HepG2 (cell line): Measurements from ENCODE around the gene DNAJC18. TPM values are rescaled to one million over a fixed set of nuclear protein-coding genes. Genes with fewer than 3 reads are reported as not detected.
A peak's percentile ranks its signal among the peaks of the same experiment; 100 is the strongest.

Source experiments
- ETV5 ChIP-seq: IDR thresholded peaks from 2 replicates; pipeline ENCODE4 v1.6.1; 2018; ENCODE audit warnings: missing biosample characterization, missing genetic modification reagents, inconsistent platforms, borderline replicate concordance
- FOXO4 ChIP-seq: sonication (generic); formaldehyde crosslinking; conservative IDR thresholded peaks from 2 replicates; pipeline ENCODE4 v1.8.1; 2023; ENCODE audit warnings: missing genetic modification reagents
- HNRNPL ChIP-seq: fragments of 200-400 bp; formaldehyde crosslinking; IDR thresholded peaks from 2 replicates; pipeline ENCODE4 v1.6.1; 2017; ENCODE audit warnings: mild to moderate bottlenecking, low read depth, low read length
- KDM4B ChIP-seq: sonication (generic); formaldehyde crosslinking; IDR thresholded peaks from 2 replicates; pipeline ENCODE4 v1.4.0; 2020; ENCODE audit warnings: missing genetic modification reagents
- MEF2D ChIP-seq: sonication (generic); formaldehyde crosslinking; IDR thresholded peaks from 2 replicates; pipeline ENCODE4 v1.5.1; 2020; ENCODE audit warnings: mild to moderate bottlenecking, missing genetic modification reagents
- MEIS2 ChIP-seq: sonication (generic); formaldehyde crosslinking; IDR thresholded peaks from 2 replicates; pipeline ENCODE4 v1.9.0; 2021; ENCODE audit warnings: mild to moderate bottlenecking, missing genetic modification reagents
- MLLT10 ChIP-seq: sonication (generic); formaldehyde crosslinking; IDR thresholded peaks from 2 replicates; pipeline ENCODE4 v1.4.0; 2020; ENCODE audit warnings: missing genetic modification reagents
- NCOA1 ChIP-seq: sonication (generic); formaldehyde crosslinking; IDR thresholded peaks from 2 replicates; pipeline ENCODE4 v1.9.0; 2021; ENCODE audit warnings: missing genetic modification reagents
- NR1H2 ChIP-seq: sonication (generic); formaldehyde crosslinking; IDR thresholded peaks from 2 replicates; pipeline ENCODE4 v1.8.1; 2022; ENCODE audit warnings: low read depth, missing genetic modification reagents, borderline replicate concordance
- PATZ1 ChIP-seq: sonication (generic); formaldehyde crosslinking; IDR thresholded peaks from 2 replicates; pipeline ENCODE4 v1.4.0; 2020; ENCODE audit warnings: missing genetic modification reagents
- PITX1 ChIP-seq: sonication (generic); formaldehyde crosslinking; IDR thresholded peaks from 2 replicates; pipeline ENCODE4 v1.5.1; 2020; ENCODE audit warnings: mild to moderate bottlenecking, missing genetic modification reagents
- POLR2AphosphoS5 ChIP-seq: IDR thresholded peaks from 2 replicates; pipeline ENCODE4 v1.6.1; 2012; ENCODE audit warnings: low read depth, low read length
- ZBTB26 ChIP-seq: IDR thresholded peaks from 2 replicates; pipeline ENCODE4 v1.6.1; 2016; ENCODE audit warnings: missing compliant biosample characterization, missing genetic modification reagents, borderline replicate concordance
- ZBTB38 ChIP-seq: sonication (generic); formaldehyde crosslinking; IDR thresholded peaks from 2 replicates; pipeline ENCODE4 v1.5.1; 2020; ENCODE audit warnings: mild to moderate bottlenecking, missing genetic modification reagents
- ZBTB42 ChIP-seq: sonication (generic); formaldehyde crosslinking; IDR thresholded peaks from 2 replicates; pipeline ENCODE4 v1.5.0; 2020; ENCODE audit warnings: mild to moderate bottlenecking, missing genetic modification reagents
- ZBTB7A ChIP-seq: sonication (generic); formaldehyde crosslinking; IDR thresholded peaks from 2 replicates; pipeline ENCODE4 v1.8.0; 2022; ENCODE audit warnings: mild to moderate bottlenecking, missing genetic modification reagents
- ZNF143 ChIP-seq: sonication (generic); formaldehyde crosslinking; IDR thresholded peaks from 2 replicates; pipeline ENCODE4 v1.4.0; 2020; ENCODE audit warnings: missing genetic modification reagents
- ZNF24 ChIP-seq: fragments of 450-650 bp; IDR thresholded peaks from 2 replicates; pipeline ENCODE4 v1.6.1; 2017; ENCODE audit warnings: antibody characterized with exemption, mild to moderate bottlenecking
- ZNF263 ChIP-seq: sonication (generic); formaldehyde crosslinking; IDR thresholded peaks from 2 replicates; pipeline ENCODE4 v1.4.0; 2020; ENCODE audit warnings: missing genetic modification reagents
- ZNF350 ChIP-seq: sonication (generic); formaldehyde crosslinking; IDR thresholded peaks from 2 replicates; pipeline ENCODE4 v1.4.0; 2020; ENCODE audit warnings: mild to moderate bottlenecking, low read depth, missing genetic modification reagents, borderline replicate concordance
- ZSCAN21 ChIP-seq: sonication (generic); formaldehyde crosslinking; IDR thresholded peaks from 2 replicates; pipeline ENCODE4 v1.8.0; 2022; ENCODE audit warnings: mild to moderate bottlenecking, missing genetic modification reagents, moderate library complexity, borderline replicate concordance
- ZSCAN25 ChIP-seq: sonication (generic); formaldehyde crosslinking; IDR thresholded peaks from 2 replicates; pipeline ENCODE4 v1.8.0; 2022; ENCODE audit warnings: mild to moderate bottlenecking, missing genetic modification reagents
- polyA plus RNA-seq, 8 experiments: library from polyadenylated mRNA; depleted of rRNA in 3 of 8; stranded (reverse) in 7 of 8; unstranded in 1 of 8; fragments of >200 nt; fragmentation: Illumina TruSeq in 4 of 8; extraction: Trizol in 4 of 8; gene quantifications; 2 replicates each; pipeline versions ENCODE4 v1.2.1 to v1.2.3, GENCODE V29; 2011 to 2016; ENCODE audit warnings: low read depth in 4 of 8, missing spikeins in 1 of 8, mixed read lengths in 1 of 8; ENCODE audit not compliant: insufficient read depth in 1 of 8
- total RNA-seq, 5 experiments: library from RNA; depleted of rRNA; stranded (reverse); fragments of >200 nt; fragmentation: Illumina TruSeq; extraction: Trizol; gene quantifications; 2 replicates each; pipeline ENCODE4 v1.2.3, GENCODE V29; 2016; ENCODE audit warnings: low read depth in 1 of 5

The DNAJC18 gene
- total and polyA plus RNA-seq, 2 of the 13 experiments (the other 11 are each of a cell fraction or from before 2014, with no cell fraction given): 6.5 to 6.6 TPM

- no peak for TF ChIP-seq NR1H2 (CRISPR knock-in tag)
- 0 out of 2 replicates have a peak, but pooled peaks have one; percentile 50 for TF ChIP-seq NCOA1 (CRISPR knock-in tag)
- TF ChIP-seq ZSCAN25: 0 out of 2 replicates have a peak, but pooled peaks have one; percentile 5
- 0 out of 2 replicates have a peak, but pooled peaks have one; percentile 66 for TF ChIP-seq PITX1
- TF ChIP-seq POLR2AphosphoS5: peak; percentile 25; the same call in 1 of the 2 replicates
- TF ChIP-seq ZBTB38 (CRISPR knock-in tag): no peak
- TF ChIP-seq MEIS2 (CRISPR knock-in tag): 0 out of 2 replicates have a peak, but pooled peaks have one; percentile 38
- TF ChIP-seq ZBTB7A (CRISPR knock-in tag): peak; percentile 50; the same call in 1 of the 2 replicates
- TF ChIP-seq PATZ1: peak; percentile 83
- TF ChIP-seq ETV5 (CRISPR knock-in tag): peak; percentile 56; the same call in 1 of the 2 replicates
- no peak for TF ChIP-seq MLLT10
- TF ChIP-seq ZSCAN21 (CRISPR knock-in tag): no peak
- 0 out of 2 replicates have a peak, but pooled peaks have one; percentile 71 for TF ChIP-seq FOXO4
- TF ChIP-seq MEF2D (CRISPR knock-in tag): peak; percentile 29; the same call in 1 of the 2 replicates
- peak; percentile 84 for TF ChIP-seq HNRNPL
- peak; percentile 14; the same call in 1 of the 2 replicates for TF ChIP-seq ZNF143 (CRISPR knock-in tag)
- peak; percentile 35; the same call in 1 of the 2 replicates for TF ChIP-seq ZNF263 (CRISPR knock-in tag)
- TF ChIP-seq ZNF350 (CRISPR knock-in tag): peak; percentile 81
- no peak for TF ChIP-seq ZBTB26 (CRISPR knock-in tag)
- TF ChIP-seq KDM4B: peak; percentile 20; the same call in 1 of the 2 replicates
- TF ChIP-seq ZBTB42 (CRISPR knock-in tag): 0 out of 2 replicates have a peak, but pooled peaks have one; percentile 73
- no peak for TF ChIP-seq ZNF24
These were observed 51.0 kb downstream of the DNAJC18 start (continued) for GRCh38 chr5:139388198-139388821.
